IPS-11a (cell line): Measurements from ENCODE around the gene GYS1.

Source experiments
- H3K4me3 ChIP-seq: one replicate; pipeline ENCODE4 v1.5.1; 2013; ENCODE audit warnings: low read depth, low read length, control low read depth

Gene GYS1

DNA sequence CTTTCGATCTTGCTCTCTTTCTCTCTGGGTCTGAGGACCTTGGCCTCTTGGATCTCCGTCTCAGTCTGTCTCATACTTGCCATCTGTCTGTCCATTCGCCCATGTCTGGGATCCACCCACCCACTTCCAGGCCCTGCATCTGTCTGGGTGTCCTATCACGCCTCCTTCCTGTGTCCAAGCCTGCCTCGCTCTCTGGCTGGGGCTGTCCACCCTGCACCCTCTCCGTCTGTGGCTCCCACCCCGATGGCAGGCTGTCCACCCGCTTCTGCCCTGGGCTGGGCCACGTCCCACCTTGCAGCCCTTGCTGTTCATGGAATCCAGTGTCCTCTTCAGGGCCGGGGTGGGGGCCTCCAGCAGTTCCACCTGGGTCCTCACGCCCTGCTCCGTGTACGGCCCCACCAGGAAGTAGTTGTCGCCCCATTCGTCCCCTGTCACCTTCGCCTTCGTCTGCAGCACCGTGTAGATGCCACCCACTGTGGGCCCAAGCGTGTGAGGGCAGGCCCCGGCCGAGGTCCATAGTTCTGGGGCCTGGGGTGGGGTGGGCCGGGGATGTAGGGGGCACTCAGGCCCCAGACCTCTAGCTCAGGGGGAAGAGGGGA lies 2.0 kb downstream of the GYS1 start:
- no peak overlapping the region for H3K4me3 ChIP-seq

- H3K4me3 ChIP-seq, result no peak overlapping the region
Measured at GRCh38 chr19:48990400-48990799, 2.7 kb downstream of the GYS1 start.

GRCh38 chr19:48989701-48990291 lies 3.3 kb downstream of the GYS1 start:
- H3K4me3 ChIP-seq, result no peak overlapping the region

DNA sequence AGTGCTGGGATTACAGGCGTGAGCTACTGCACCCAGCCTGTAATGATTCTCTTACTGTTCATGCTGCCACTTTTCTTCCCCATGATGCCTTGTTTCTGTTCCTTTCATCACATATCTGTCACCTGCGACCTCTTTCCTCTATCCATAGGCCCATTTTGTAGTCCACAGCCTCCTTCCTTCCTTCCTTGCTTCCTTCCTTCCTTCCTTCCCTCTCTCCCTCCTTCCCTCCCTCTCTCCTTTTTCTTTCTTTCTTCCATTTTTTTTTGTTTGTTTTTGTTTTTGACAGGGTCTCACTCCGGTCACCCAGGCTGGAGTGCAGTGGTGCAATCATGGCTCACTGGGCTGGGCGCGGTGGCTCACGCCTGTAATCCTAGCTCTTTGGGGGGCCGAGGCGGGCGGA lies 4.2 kb downstream of the GYS1 start:
- no peak overlapping the region for H3K4me3 ChIP-seq

- H3K4me3 ChIP-seq, result no peak overlapping the region
Measured at GRCh38 chr19:48988286-48988685, 4.8 kb downstream of the GYS1 start.

DNA sequence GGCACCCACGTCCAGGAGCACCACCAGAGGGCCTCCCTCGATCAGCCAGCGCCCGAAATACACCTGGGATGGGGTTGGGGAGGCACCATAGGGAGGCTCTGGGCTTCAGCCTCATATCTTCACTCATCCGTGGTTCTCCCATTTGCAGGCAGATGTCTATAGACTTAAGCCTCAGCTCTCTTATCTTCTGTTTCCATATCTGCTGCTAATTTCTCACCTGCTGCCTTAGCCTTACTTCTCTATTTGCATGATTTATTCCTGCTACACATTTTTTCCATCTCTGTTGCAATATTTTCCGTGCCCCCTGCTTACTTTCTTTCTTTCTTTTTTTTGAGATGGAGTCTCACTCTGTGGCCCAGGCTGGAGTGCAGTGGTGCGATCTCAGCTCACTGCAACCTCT lies 5.8 kb downstream of the GYS1 start:
- H3K4me3 ChIP-seq, result no peak overlapping the region

DNA sequence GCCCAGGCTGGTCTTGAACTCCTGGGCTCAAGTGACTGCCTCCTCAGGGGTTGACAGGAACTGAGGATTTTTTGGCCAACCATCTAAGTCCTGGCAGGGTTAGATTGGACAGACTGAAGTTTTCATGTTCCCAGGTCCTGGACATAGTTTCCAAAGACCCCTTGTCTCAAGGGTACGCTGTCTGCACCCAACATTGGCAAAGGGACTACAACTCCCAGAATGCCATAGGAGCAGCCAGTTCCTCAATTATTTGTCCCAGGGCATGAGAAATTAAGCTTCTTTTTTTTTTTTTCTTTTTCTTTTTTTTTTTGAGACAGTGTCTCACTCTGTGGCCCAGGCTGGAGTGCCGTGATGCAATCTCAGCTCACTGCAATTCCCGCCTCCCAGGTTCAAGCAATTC lies 6.9 kb downstream of the GYS1 start:
- H3K4me3 ChIP-seq, result no peak overlapping the region

DNA sequence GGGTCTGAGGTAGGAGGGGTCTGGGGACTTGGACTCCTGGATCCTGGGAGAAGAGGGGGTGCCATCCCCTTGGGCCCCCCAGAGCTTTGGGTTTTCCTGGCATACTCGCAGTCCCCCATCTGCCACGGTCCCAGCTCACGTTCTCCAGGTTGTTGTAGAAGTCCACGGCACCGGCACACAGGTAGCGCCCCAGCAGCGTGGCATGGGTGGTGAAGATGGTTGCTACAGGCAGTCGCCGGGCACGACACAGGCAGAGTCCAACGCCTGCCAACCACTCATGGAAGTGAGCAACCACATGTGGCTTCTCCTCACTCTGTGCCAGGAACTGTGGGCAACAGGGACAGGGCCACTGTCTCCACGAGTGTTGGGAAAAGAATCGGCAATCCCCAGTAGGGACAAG lies 7.4 kb downstream of the GYS1 start:
- no peak overlapping the region for H3K4me3 ChIP-seq

GRCh38 chr19:48982280-48982679 lies 10.8 kb downstream of the GYS1 start:
- no peak overlapping the region for H3K4me3 ChIP-seq

DNA sequence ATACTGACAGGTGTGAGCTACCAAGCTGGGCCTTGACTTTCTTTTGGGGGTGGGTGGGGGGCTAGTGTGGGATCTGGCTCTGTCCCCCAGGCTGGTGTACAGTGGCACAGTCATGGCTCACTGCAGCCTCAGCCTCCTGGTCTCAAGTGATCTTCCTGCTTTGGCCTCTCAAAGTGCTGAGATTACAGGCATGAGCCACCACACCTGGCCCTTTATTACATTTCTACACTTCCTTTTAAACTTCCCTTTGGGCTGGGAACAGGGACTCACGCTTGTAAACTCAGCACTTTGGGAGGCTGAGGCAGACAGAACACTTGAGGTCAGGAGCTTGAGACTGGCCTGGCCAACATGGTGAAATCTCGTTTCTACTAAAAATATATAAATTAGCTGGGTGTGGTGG lies 16.0 kb downstream of the GYS1 start:
- H3K4me3 ChIP-seq, result no peak overlapping the region

DNA sequence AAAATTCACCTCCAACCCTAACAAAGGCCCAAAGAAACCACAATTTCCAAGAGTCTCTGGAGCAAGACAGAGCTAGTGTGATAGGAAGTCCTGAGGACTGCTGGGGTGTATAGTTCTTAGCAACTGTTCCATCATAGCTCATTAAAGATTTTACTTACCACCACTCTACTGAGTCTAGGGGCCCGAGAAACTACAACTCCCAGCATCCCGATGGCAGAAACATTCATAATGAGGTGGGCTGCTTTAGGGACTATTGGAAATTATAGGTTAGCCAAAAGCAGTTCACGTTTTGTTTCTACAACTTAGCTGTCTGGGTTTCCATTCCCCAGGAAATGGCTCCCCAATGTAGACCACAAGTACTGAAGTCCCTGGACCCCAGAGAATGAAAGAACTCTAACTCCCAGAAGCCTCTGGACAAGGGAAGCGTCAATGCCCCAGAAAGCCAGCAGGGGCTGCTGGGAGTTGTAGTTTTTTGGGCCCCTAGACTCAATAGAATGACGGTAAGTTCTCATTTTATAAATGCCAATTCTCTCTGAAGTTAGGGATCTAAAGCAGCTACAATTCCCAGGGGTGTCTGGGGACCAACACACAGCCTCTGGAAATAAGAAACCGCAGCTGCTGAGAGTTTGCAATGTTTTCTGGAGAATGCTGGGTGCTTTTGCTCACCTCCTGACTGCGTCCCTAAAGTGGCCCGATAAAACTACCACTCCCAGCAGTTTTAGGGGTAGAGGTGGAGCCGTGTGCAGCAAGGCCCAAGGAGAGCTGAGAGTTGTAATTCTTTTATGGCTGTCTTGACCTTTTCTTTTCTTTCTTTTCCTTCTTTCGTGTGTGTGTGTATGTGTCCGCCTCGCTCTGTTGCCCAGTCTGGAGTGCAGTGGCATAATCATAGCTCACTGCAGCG lies 16.9 kb downstream of the GYS1 start:
- H3K4me3 ChIP-seq, result no peak overlapping the region

DNA sequence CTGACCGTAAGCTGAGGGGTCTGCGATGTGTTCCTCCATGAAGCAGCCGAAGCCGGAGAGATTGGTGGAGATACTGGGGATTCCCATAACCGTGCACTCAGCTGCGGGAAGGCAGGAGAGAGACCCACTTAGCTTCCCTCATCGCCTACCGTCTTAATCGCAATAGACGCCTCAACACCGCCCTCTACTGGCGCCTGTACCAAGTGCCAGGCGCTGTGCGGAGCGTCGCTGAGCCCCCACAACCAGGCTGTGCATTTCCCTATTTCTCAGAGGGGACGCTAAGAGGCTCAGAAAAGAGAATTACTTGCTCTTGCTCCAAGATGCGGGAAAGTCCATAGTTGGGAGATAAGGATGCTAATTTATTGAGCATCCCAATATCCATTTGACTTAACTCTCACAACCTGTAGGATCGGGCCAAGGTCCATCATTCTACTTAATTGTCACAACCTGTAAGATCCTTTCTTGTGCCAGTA lies 22.1 kb downstream of the GYS1 start:
- H3K4me3 ChIP-seq, result no peak overlapping the region

DNA sequence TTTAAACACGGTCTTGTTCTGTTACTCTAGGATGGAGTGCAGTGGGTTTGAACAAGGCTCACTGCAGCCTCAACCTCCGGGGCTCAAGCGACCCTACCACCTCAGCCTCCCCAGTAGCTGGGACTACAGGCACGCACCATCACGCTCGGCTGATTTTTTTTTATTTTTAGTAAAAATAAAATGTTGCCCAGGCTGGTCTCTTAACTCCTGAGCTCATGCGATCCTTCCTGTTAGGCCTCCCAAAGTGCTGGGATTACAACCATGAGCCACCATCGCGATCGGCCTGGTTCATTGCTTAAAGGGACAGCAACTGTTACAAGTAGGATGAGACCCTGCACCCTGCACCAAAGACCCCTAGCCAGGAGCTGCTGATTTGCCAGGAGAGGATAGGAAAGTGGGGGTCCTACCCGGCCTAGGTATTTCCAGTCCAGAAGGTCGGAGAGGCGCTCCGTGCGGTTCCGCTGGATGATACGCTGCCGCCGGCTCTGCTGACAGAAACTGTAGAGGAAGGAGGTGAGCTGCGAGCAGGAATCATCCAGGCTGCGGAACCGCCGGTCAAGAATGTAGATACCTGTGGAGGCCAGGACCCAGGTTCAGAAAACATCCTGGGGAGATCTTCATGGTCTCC lies 22.9 kb downstream of the GYS1 start:
- no peak overlapping the region for H3K4me3 ChIP-seq

DNA sequence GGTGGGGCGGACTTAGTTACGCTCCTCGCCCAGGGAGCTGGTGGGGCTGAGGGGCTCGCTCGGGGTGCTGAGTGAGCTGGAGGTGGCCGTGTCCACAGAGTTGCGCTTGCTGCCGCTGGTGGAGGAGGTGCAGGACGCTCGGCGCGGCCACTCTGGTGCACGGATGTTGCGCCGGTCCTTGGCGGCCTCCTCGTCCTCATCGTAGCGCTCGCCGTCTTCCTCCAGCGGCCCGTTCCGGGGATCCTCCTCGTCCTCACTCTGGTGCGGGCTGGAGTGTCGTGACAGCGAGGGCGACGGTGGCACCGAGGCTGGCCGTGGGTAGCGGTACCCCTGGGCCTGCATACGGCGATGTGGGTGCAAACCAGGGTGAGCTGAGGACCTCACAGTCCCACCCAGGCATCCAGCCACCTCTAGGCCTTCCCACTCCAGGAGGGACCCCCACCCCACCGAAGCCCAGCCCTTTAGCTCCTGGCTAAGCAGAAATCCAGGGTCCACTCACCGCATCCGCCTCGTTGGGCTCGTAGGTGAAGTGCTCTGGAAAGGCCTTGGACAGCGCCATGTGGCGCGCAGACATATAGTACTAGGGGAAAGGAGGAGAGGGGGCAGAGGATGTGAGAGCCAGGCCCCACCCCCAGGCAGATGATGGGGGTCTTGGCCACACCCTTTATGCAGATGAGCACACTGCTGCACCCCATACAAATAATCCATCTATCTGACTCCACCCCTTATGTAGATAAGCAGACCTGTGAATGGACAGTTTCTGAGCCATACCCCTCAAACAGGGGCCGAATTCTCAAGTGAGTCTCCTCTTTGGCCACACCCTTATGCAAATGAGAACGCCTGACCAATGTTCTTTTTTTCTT lies 23.6 kb downstream of the GYS1 start:
- no peak overlapping the region for H3K4me3 ChIP-seq

- no peak overlapping the region for H3K4me3 ChIP-seq
Measured at GRCh38 chr19:48968813-48969218, 24.3 kb downstream of the GYS1 start.

DNA sequence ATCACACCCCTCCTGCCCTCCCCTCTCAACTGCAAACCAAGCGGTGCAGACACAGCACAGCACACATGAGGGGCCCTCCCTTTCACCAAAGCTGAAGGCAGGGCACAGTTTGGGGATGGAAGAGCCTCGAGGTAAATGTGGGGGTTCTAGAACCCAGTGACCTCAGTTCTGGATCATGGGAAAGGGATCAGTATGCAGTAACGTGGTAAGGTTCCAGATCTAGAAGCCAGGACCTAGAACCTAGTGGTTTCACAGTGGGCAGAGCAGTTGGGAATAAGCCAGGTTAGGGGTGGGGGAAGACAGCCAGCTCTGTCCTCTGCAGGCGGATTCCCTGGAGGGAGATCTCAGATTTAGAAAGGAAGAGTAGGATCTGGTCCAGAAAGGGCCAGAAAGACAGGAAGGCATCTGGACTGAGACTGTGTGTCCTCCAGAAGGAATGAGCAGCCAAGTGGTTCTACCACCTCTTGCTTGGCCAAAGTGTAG lies 24.9 kb downstream of the GYS1 start:
- no peak overlapping the region for H3K4me3 ChIP-seq

- H3K4me3 ChIP-seq, result no peak overlapping the region
Measured at GRCh38 chr19:48967346-48968178, 25.5 kb downstream of the GYS1 start.

- peak overlapping the region; percentile 94 for H3K4me3 ChIP-seq
Measured at GRCh38 chr19:48966541-48967345, 26.4 kb downstream of the GYS1 start.
